SK-N-SH treated with all-trans-retinoic acid at 6 μM for 48 hours (cell line): Measurements from ENCODE around the gene CFI.

ENCODE experiments used
- ARNTL ChIP-seq: fragments of 450-650 bp; formaldehyde crosslinking; IDR thresholded peaks from 2 replicates; pipeline ENCODE4 v1.5.0; 2020; ENCODE audit warnings: low read depth, mild to moderate bottlenecking, moderate library complexity, borderline replicate concordance
- CREB5 ChIP-seq: fragments of 250-450 bp; sonication (Bioruptor Pico); IDR thresholded peaks from 2 replicates; pipeline ENCODE4 v1.5.1; 2020; ENCODE audit warnings: low read depth, mild to moderate bottlenecking, moderate library complexity
- CSDC2 ChIP-seq: fragments of 250-450 bp; sonication (Bioruptor Pico); IDR thresholded peaks from 2 replicates; pipeline ENCODE4 v1.5.0; 2020; ENCODE audit warnings: mild to moderate bottlenecking, moderate library complexity
- ESRRG ChIP-seq: fragments of 250-450 bp; sonication (Bioruptor Pico); IDR thresholded peaks from 2 replicates; pipeline ENCODE4 v1.6.1; 2021; ENCODE audit warnings: mild to moderate bottlenecking
- RARB ChIP-seq: fragments of 250-450 bp; sonication (Bioruptor Pico); IDR thresholded peaks from 2 replicates; pipeline ENCODE4 v1.8.0; 2021; ENCODE audit warnings: mild to moderate bottlenecking, moderate library complexity
- SNAI2 ChIP-seq: fragments of 250-450 bp; sonication (Bioruptor Pico); IDR thresholded peaks from 2 replicates; pipeline ENCODE4 v1.5.0; 2020; ENCODE audit warnings: mild to moderate bottlenecking, moderate library complexity
- TOX ChIP-seq: fragments of 250-450 bp; sonication (Bioruptor Pico); IDR thresholded peaks from 2 replicates; pipeline ENCODE4 v1.8.0; 2021; ENCODE audit warnings: mild to moderate bottlenecking, moderate library complexity, borderline replicate concordance
- TSHZ2 ChIP-seq: fragments of 250-450 bp; sonication (Bioruptor Pico); IDR thresholded peaks from 2 replicates; pipeline ENCODE4 v1.5.0; 2020; ENCODE audit warnings: mild to moderate bottlenecking, moderate library complexity
- ZC3H10 ChIP-seq: fragments of 250-450 bp; sonication (Bioruptor Pico); IDR thresholded peaks from 2 replicates; pipeline ENCODE4 v1.5.1; 2021; ENCODE audit warnings: mild to moderate bottlenecking, moderate library complexity
- ZFP3 ChIP-seq: fragments of 250-450 bp; sonication (Bioruptor Pico); IDR thresholded peaks from 2 replicates; pipeline ENCODE4 v1.5.0; 2020; ENCODE audit warnings: mild to moderate bottlenecking, moderate library complexity
- TF ChIP-seq, protein P1 (sequence below): fragments of 250-450 bp; sonication (Bioruptor Pico); IDR thresholded peaks from 2 replicates; pipeline ENCODE4 v1.5.1; 2021; ENCODE audit warnings: mild to moderate bottlenecking, moderate library complexity

DNA sequence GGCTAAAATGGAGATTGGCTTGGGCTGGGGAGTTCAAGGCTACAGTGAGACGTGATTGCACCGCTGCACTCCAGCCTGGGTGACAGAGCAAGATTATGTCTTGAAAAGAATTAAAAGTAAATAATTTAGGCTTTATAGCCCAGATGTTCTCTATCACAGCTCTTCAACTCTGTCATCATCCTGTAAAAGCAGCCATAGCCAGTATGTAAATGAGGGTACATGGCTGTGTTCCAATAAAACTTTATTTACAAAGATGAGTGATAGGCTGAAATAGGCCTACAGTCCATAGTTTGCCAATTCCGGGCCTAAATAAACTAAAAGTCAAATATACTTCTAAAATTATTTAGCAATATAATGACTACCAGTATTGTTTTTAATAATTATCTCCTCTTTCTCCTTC, 35.2 kb upstream of the CFI start:
- no peak for TF ChIP-seq ZFP3 (CRISPR knock-in tag)
- no peak for TF ChIP-seq CSDC2 (CRISPR knock-in tag)
- TF ChIP-seq, protein P1, sequence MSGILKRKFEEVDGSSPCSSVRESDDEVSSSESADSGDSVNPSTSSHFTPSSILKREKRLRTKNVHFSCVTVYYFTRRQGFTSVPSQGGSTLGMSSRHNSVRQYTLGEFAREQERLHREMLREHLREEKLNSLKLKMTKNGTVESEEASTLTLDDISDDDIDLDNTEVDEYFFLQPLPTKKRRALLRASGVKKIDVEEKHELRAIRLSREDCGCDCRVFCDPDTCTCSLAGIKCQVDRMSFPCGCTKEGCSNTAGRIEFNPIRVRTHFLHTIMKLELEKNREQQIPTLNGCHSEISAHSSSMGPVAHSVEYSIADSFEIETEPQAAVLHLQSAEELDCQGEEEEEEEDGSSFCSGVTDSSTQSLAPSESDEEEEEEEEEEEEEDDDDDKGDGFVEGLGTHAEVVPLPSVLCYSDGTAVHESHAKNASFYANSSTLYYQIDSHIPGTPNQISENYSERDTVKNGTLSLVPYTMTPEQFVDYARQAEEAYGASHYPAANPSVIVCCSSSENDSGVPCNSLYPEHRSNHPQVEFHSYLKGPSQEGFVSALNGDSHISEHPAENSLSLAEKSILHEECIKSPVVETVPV = no peak
- no peak for TF ChIP-seq RARB
- TF ChIP-seq CREB5 (CRISPR knock-in tag) = no peak
- no peak for TF ChIP-seq TSHZ2 (CRISPR knock-in tag)
- no peak for TF ChIP-seq TOX
- TF ChIP-seq SNAI2 (CRISPR knock-in tag) = no peak
- TF ChIP-seq ESRRG (CRISPR knock-in tag) = no peak
- TF ChIP-seq ARNTL = no peak
- no peak for TF ChIP-seq ZC3H10 (CRISPR knock-in tag)
